Gastroesophageal sphincter (tissue), 4 donors: ENCODE measurements around the gene GNGT1. TPM values are rescaled to one million over a fixed set of nuclear protein-coding genes. Genes with fewer than 3 reads are reported as not detected.
A peak's percentile ranks its signal among the peaks of the same experiment; 100 is the strongest.

ENCODE experiments used
- ATAC-seq: fragments of 150-250 bp; one replicate; pipeline ENCODE4 v1.9.1; 2016; ENCODE audit warnings: mild to moderate bottlenecking, moderate library complexity
- H3K27ac ChIP-seq, 4 donors: fragments of 200-600 bp; sonication (generic) in 3 of 4; 1 replicate in 3 of 4; 2 replicates in 1 of 4; pipeline ENCODE4 v1.5.1; 2016 to 2019
- H3K27me3 ChIP-seq: fragments of 200-600 bp; sonication (generic); one replicate; pipeline ENCODE4 v1.5.1; 2019
- H3K36me3 ChIP-seq, 2 donors: fragments of 200-600 bp; sonication (generic); one replicate each; pipeline ENCODE4 v1.5.1; 2019; ENCODE audit warnings: control low read depth in 1 of 2
- H3K4me1 ChIP-seq, 3 donors: fragments of 200-600 bp; sonication (generic); 1 replicate in 2 of 3; 2 replicates in 1 of 3; pipeline ENCODE4 v1.5.1; 2016 to 2019; ENCODE audit warnings: control low read depth in 2 of 3
- H3K4me3 ChIP-seq, 2 donors: fragments of 200-600 bp; sonication (generic); one replicate each; pipeline ENCODE4 v1.5.1; 2019; ENCODE audit warnings: mild to moderate bottlenecking in 1 of 2, moderate library complexity in 1 of 2
- H3K9me3 ChIP-seq, 3 donors: fragments of 200-600 bp; sonication (generic); one replicate each; pipeline ENCODE4 v1.5.1; 2017 to 2019; ENCODE audit warnings: control low read depth in 2 of 3
- EP300 ChIP-seq: sonication (generic); formaldehyde crosslinking; IDR thresholded peaks from one replicate; pipeline ENCODE4 v1.6.1; 2017; ENCODE audit warnings: antibody characterized with exemption, mild to moderate bottlenecking
- POLR2A ChIP-seq, 2 donors: fragments of 450-650 bp; IDR thresholded peaks; one replicate each; pipeline ENCODE4 v1.6.1; 2017; ENCODE audit warnings: antibody characterized with exemption in 2 of 2, mild to moderate bottlenecking in 2 of 2, moderate library complexity in 1 of 2
- POLR2AphosphoS5 ChIP-seq: sonication (generic); formaldehyde crosslinking; IDR thresholded peaks from one replicate; pipeline ENCODE4 v1.6.1; 2017; ENCODE audit warnings: antibody characterized with exemption
- WGBS, 2 donors: methylation state at CpG; one replicate each; pipeline ENCODE4 v1.1.5; 2018; ENCODE audit warnings: low coverage in 1 of 2; 5-methylcytosine and 5-hydroxymethylcytosine counted together
- total RNA-seq, 4 donors: library from RNA; depleted of rRNA; stranded (reverse); fragments of >200 nt; gene quantifications; one replicate each; pipeline ENCODE4 v1.1.0, GENCODE V29; 2016
- TF ChIP-seq, protein P1 (sequence below), 4 experiments: fragments of 200-600 bp in 2 of 4; fragments of 450-650 bp in 2 of 4; sonication (generic) in 1 of 4; IDR thresholded peaks; one replicate each; pipeline ENCODE4 v1.5.1; 2017 to 2019; ENCODE audit warnings: antibody characterized with exemption in 4 of 4, mild to moderate bottlenecking in 2 of 4, moderate library complexity in 2 of 4

Gene GNGT1
- total RNA-seq, 4 donors from 2014 or later, result not detected

DNA sequence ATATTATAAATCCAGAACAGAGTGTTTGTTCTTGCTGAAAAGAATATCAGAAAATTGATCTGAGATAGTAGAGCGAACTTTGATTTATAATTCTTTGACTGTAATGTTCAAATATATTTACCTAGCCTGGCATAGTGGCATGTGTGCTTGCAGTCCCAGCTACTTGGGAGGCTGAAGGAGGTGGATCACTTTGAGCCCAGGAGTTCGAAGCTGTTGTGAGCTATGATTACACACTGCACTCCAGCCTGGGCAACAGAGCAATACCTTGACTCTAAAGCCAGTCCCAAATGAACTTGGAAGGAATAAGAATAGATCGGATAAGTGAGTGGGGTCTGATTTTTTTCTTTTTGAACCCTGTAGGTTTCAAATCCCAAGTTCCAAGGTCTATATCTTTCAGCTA is 38.7 kb downstream of the GNGT1 start:
- TF ChIP-seq EP300, result no peak
- TF ChIP-seq POLR2AphosphoS5, result no peak
- TF ChIP-seq, protein P1, sequence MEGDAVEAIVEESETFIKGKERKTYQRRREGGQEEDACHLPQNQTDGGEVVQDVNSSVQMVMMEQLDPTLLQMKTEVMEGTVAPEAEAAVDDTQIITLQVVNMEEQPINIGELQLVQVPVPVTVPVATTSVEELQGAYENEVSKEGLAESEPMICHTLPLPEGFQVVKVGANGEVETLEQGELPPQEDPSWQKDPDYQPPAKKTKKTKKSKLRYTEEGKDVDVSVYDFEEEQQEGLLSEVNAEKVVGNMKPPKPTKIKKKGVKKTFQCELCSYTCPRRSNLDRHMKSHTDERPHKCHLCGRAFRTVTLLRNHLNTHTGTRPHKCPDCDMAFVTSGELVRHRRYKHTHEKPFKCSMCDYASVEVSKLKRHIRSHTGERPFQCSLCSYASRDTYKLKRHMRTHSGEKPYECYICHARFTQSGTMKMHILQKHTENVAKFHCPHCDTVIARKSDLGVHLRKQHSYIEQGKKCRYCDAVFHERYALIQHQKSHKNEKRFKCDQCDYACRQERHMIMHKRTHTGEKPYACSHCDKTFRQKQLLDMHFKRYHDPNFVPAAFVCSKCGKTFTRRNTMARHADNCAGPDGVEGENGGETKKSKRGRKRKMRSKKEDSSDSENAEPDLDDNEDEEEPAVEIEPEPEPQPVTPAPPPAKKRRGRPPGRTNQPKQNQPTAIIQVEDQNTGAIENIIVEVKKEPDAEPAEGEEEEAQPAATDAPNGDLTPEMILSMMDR (IDR thresholded peaks at IDR 0.05), result no peak
- no peak for TF ChIP-seq POLR2A (IDR thresholded peaks at IDR 0.05)
- peak overlapping the region in 3 of 4 donors; percentile 4 to 53 (median 29) for H3K27ac ChIP-seq
- 18 to 46% methylated on average over 3 of the region's 3 CpGs for WGBS, 2 donors

GRCh38 chr7:93945756-93946535 is 39.6 kb downstream of the GNGT1 start:
- Histone ChIP-seq H3K27ac (peak overlapping the region in 1 of 4 donors; percentile 4), H3K27me3 (no peaks in the 10 kb centered on the region), H3K4me1 (no peaks in the 10 kb centered on the region), H3K36me3 (no peaks in the 10 kb centered on the region), H3K4me3 (no peak overlapping the region), H3K9me3 (no peaks in the 10 kb centered on the region)
- ATAC-seq, result no peak
- TF ChIP-seq, protein P1 (IDR thresholded peaks at IDR 0.05), result no peak
- TF ChIP-seq POLR2A (IDR thresholded peaks at IDR 0.05) (no peak), EP300 (no peak), POLR2AphosphoS5 (no peak)
- 47 to 71% methylated on average over 5 of the region's 5 CpGs for WGBS, 2 donors

More for the DNA sequence above, 38.7 kb downstream of the GNGT1 start:
- Histone ChIP-seq H3K4me3 (no peak overlapping the region), H3K9me3 (no peaks in the 10 kb centered on the region), H3K27me3 (no peaks in the 10 kb centered on the region), H3K36me3 (no peaks in the 10 kb centered on the region), H3K4me1 (no peaks in the 10 kb centered on the region)
- ATAC-seq, result no peak

DNA sequence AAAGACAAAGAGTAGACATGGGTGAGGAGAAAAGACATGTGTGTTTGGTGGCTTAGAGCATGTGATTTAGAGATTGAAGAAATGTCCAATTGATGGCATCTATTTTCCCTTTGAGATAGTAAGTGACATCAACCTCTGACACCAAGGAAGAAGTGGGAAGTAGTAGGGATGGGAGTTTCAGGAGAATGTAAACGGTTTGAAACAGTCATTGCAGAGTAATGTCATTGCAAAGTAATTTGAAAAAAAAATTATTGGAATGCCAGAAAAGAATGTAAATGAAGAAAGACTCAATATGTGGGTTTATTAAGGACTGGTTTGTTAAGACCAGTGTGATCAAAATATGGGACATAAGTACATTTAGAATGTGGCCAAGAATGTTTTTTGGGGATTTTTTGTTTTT is 41.7 kb downstream of the GNGT1 start:
- no peak for TF ChIP-seq POLR2AphosphoS5
- TF ChIP-seq EP300, result no peak
- no peak for TF ChIP-seq POLR2A (IDR thresholded peaks at IDR 0.05)
- TF ChIP-seq, protein P1 (IDR thresholded peaks at IDR 0.05), result no peak
- no peaks in the 10 kb centered on the region for H3K9me3 ChIP-seq
- no peaks in the 10 kb centered on the region for H3K27me3 ChIP-seq
- H3K4me1 ChIP-seq, result no peaks in the 10 kb centered on the region
- H3K36me3 ChIP-seq, result no peaks in the 10 kb centered on the region
- ATAC-seq, result no peak
- no peak overlapping the region for H3K27ac ChIP-seq
- H3K4me3 ChIP-seq, result no peak overlapping the region
- 33 to 56% methylated on average over 1 of the region's 1 CpG for WGBS, 2 donors

DNA sequence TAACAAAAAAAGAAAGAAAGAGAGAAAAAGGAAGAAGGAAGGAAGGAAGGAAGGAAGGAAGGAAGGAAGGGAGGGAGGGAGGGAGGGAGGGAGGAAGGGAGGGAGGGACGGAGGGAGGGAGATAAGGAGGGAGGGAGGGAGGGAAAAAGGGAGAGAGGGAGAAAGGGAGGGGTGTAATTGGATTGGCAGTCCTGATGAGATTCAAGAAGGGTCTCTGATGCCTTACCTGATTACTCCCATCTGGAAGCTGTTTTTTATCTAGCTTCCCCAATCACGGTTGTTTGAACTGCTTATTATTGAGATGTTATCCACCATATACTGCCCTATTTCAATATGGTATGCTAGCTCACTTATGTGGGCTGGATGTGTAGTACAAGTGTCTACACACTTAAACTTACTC is 42.5 kb downstream of the GNGT1 start:
- Histone ChIP-seq H3K9me3 (no peaks in the 10 kb centered on the region), H3K27me3 (no peaks in the 10 kb centered on the region), H3K4me1 (no peaks in the 10 kb centered on the region), H3K36me3 (no peaks in the 10 kb centered on the region), H3K4me3 (no peak overlapping the region), H3K27ac (no peak overlapping the region)
- no peak for ATAC-seq
- no peak for TF ChIP-seq EP300
- no peak for TF ChIP-seq POLR2A (IDR thresholded peaks at IDR 0.05)
- TF ChIP-seq POLR2AphosphoS5, result no peak
- TF ChIP-seq, protein P1 (IDR thresholded peaks at IDR 0.05), result no peak
- WGBS, 2 donors, result 39 to 50% methylated on average over 1 to 2 of the region's 2 CpGs

- no peaks in the 10 kb centered on the region for H3K27me3 ChIP-seq
- H3K36me3 ChIP-seq, result no peaks in the 10 kb centered on the region
- H3K27ac ChIP-seq, result no peak overlapping the region
- no peaks in the 10 kb centered on the region for H3K4me1 ChIP-seq
- TF ChIP-seq, protein P1 (IDR thresholded peaks at IDR 0.05), result no peak
- TF ChIP-seq POLR2AphosphoS5, result no peak
- no peak for TF ChIP-seq EP300
- no peak for TF ChIP-seq POLR2A (IDR thresholded peaks at IDR 0.05)
- no peak overlapping the region for H3K4me3 ChIP-seq
- ATAC-seq, result no peak
- no peaks in the 10 kb centered on the region for H3K9me3 ChIP-seq
- 68 to 100% methylated on average over 1 of the region's 1 CpG for WGBS, 2 donors
Observed at GRCh38 chr7:93949423-93949822, 43.1 kb downstream of the GNGT1 start.
